Measurements from ENCODE around the gene DHFR. TPM values are rescaled to one million over a fixed set of nuclear protein-coding genes. Genes with fewer than 3 reads are reported as not detected.
A peak's percentile ranks its signal among the peaks of the same experiment; 100 is the strongest.

The DHFR gene
- total and polyA plus RNA-seq, 4 donors = 41.2 to 58.9 (median 45.1) TPM

GRCh38 chr5:80689627-80690026 lies 34.8 kb upstream of the DHFR start:
- Histone ChIP-seq H3K27me3 (ENCODE audit: control insufficient read depth, insufficient read depth, low read length) (no peaks in the 10 kb centered on the region), H3K4me3 (ENCODE audit: low read depth, low read length) (no peak overlapping the region), H3K9me3 (ENCODE audit: control insufficient read depth, insufficient read depth, low read length) (no peaks in the 10 kb centered on the region), H3K27ac (ENCODE audit: low read depth, low read length) (no peak overlapping the region), H3K4me1 (ENCODE audit: control insufficient read depth, insufficient read depth, low read length) (no peaks in the 10 kb centered on the region), H3K36me3 (ENCODE audit: control insufficient read depth, insufficient read depth, low read length) (peaks cover 3% of the 10 kb centered on the region)
- DNase-seq (ENCODE audit: low read depth in 4 of 6, low spot score in 6 of 6) = no peak
- 94% methylated on average over 2 of the region's 4 CpGs for WGBS (ENCODE audit: insufficient coverage)

GRCh38 chr5:80688648-80689420 lies 34.1 kb upstream of the DHFR start:
- no peak overlapping the region for H3K4me3 ChIP-seq (ENCODE audit: low read depth, low read length)
- peaks cover 3% of the 10 kb centered on the region for H3K36me3 ChIP-seq (ENCODE audit: control insufficient read depth, insufficient read depth, low read length)
- H3K27ac ChIP-seq (ENCODE audit: low read depth, low read length) = no peak overlapping the region
- no peak for DNase-seq (ENCODE audit: low read depth in 4 of 6, low spot score in 6 of 6)
- H3K27me3 ChIP-seq (ENCODE audit: control insufficient read depth, insufficient read depth, low read length) = no peaks in the 10 kb centered on the region
- WGBS (ENCODE audit: insufficient coverage) = 100% methylated on average over 1 of the region's 4 CpGs
- no peaks in the 10 kb centered on the region for H3K4me1 ChIP-seq (ENCODE audit: control insufficient read depth, insufficient read depth, low read length)
- no peaks in the 10 kb centered on the region for H3K9me3 ChIP-seq (ENCODE audit: control insufficient read depth, insufficient read depth, low read length)

- DNase-seq (ENCODE audit: low read depth in 4 of 6, low spot score in 6 of 6) = peak in 5 of 6 donors; percentile 7 to 74 (median 24)
- H3K27me3 ChIP-seq (ENCODE audit: control insufficient read depth, insufficient read depth, low read length) = no peaks in the 10 kb centered on the region
- H3K27ac ChIP-seq (ENCODE audit: low read depth, low read length) = no peak overlapping the region
Measured at GRCh38 chr5:80686757-80687156, 32.0 kb upstream of the DHFR start.

GRCh38 chr5:80676706-80677105 lies 21.9 kb upstream of the DHFR start:
- Histone ChIP-seq H3K27me3 (ENCODE audit: control insufficient read depth, insufficient read depth, low read length) (no peaks in the 10 kb centered on the region), H3K4me3 (ENCODE audit: low read depth, low read length) (no peak overlapping the region), H3K36me3 (ENCODE audit: control insufficient read depth, insufficient read depth, low read length) (peaks cover 8% of the 10 kb centered on the region), H3K27ac (ENCODE audit: low read depth, low read length) (no peak overlapping the region), H3K9me3 (ENCODE audit: control insufficient read depth, insufficient read depth, low read length) (no peaks in the 10 kb centered on the region), H3K4me1 (ENCODE audit: control insufficient read depth, insufficient read depth, low read length) (no peaks in the 10 kb centered on the region)
- no peak for DNase-seq (ENCODE audit: low read depth in 4 of 6, low spot score in 6 of 6)
- WGBS (ENCODE audit: insufficient coverage) = 94% methylated on average over 5 of the region's 6 CpGs

More at GRCh38 chr5:80686757-80687156, 32.0 kb upstream of the DHFR start:
- Histone ChIP-seq H3K4me1 (ENCODE audit: control insufficient read depth, insufficient read depth, low read length) (no peaks in the 10 kb centered on the region), H3K36me3 (ENCODE audit: control insufficient read depth, insufficient read depth, low read length) (peaks cover 3% of the 10 kb centered on the region), H3K4me3 (ENCODE audit: low read depth, low read length) (no peak overlapping the region), H3K9me3 (ENCODE audit: control insufficient read depth, insufficient read depth, low read length) (no peaks in the 10 kb centered on the region)

- H3K27ac ChIP-seq (ENCODE audit: low read depth, low read length) = no peak overlapping the region
- no peaks in the 10 kb centered on the region for H3K9me3 ChIP-seq (ENCODE audit: control insufficient read depth, insufficient read depth, low read length)
- DNase-seq (ENCODE audit: low read depth in 4 of 6, low spot score in 6 of 6) = peak in 5 of 6 donors; percentile 38 to 89 (median 64)
- H3K4me3 ChIP-seq (ENCODE audit: low read depth, low read length) = no peak overlapping the region
- peaks cover 20% of the 10 kb centered on the region for H3K36me3 ChIP-seq (ENCODE audit: control insufficient read depth, insufficient read depth, low read length)
- no peaks in the 10 kb centered on the region for H3K4me1 ChIP-seq (ENCODE audit: control insufficient read depth, insufficient read depth, low read length)
- WGBS (ENCODE audit: insufficient coverage) = no CpG with 5 or more reads among the region's 7 CpGs
- no peaks in the 10 kb centered on the region for H3K27me3 ChIP-seq (ENCODE audit: control insufficient read depth, insufficient read depth, low read length)
Measured at GRCh38 chr5:80672140-80672736, 17.5 kb upstream of the DHFR start.

DNA sequence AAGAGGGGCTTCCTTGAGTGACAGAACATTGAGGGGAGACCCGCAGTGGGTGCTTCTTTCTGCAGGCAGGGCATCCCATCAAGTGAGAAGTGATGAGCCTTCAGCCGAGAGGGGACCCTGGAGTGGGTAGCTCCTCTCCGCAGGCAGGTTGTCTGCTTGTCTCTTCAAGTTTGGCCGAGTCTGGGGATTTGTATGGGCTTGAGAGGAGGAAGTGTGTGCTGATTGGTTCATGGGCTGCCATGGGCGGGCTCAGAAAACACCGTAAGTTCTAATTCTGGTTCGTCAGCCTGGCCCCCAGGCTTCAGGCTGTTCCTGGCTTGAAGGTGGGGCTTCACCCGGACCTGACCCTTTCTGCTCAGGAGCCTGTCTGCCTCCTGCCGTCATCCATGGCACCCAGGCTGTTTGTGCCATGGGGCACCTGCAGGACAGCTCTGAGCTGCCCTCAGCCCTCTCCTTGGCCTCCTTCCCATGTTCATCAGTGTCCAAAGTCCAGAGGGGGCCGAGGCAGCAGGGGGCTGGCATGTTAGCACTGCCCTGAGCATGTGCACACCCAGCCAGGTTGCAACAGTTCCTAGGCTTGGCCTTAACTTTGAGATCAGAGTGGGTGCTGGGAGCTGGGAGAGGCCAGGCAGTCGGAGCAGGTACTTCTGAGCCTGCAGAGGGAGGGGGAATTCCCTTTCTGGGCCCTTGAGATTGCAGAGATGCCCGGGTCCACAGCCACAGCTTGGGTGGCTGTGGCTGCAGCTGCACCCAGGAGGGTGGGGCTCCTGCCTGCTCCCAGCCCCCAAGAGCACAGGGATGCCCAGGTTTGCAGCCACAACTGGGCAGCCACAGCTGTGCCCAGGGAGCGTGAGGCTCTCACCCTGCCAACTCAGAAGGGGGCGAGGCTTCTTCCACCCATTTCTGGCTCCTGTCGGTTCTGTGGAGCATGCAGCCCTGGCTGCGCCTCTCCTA lies 13.5 kb upstream of the DHFR start:
- Histone ChIP-seq H3K27me3 (ENCODE audit: control insufficient read depth, insufficient read depth, low read length) (no peaks in the 10 kb centered on the region), H3K36me3 (ENCODE audit: control insufficient read depth, insufficient read depth, low read length) (peaks cover 20% of the 10 kb centered on the region), H3K4me3 (ENCODE audit: low read depth, low read length) (no peak overlapping the region), H3K4me1 (ENCODE audit: control insufficient read depth, insufficient read depth, low read length) (no peaks in the 10 kb centered on the region), H3K9me3 (ENCODE audit: control insufficient read depth, insufficient read depth, low read length) (no peaks in the 10 kb centered on the region), H3K27ac (ENCODE audit: low read depth, low read length) (no peak overlapping the region)
- no peak for DNase-seq (ENCODE audit: low read depth in 4 of 6, low spot score in 6 of 6)
- WGBS (ENCODE audit: insufficient coverage) = 83% methylated on average over 16 of the region's 16 CpGs

- no peak overlapping the region for H3K4me3 ChIP-seq (ENCODE audit: low read depth, low read length)
- no peaks in the 10 kb centered on the region for H3K9me3 ChIP-seq (ENCODE audit: control insufficient read depth, insufficient read depth, low read length)
- no peak for DNase-seq (ENCODE audit: low read depth in 4 of 6, low spot score in 6 of 6)
- peaks cover 17% of the 10 kb centered on the region for H3K36me3 ChIP-seq (ENCODE audit: control insufficient read depth, insufficient read depth, low read length)
- no peak overlapping the region for H3K27ac ChIP-seq (ENCODE audit: low read depth, low read length)
- WGBS (ENCODE audit: insufficient coverage) = 98% methylated on average over 8 of the region's 8 CpGs
- no peaks in the 10 kb centered on the region for H3K27me3 ChIP-seq (ENCODE audit: control insufficient read depth, insufficient read depth, low read length)
- no peaks in the 10 kb centered on the region for H3K4me1 ChIP-seq (ENCODE audit: control insufficient read depth, insufficient read depth, low read length)
Measured at GRCh38 chr5:80667384-80667783, 12.6 kb upstream of the DHFR start.

DNA sequence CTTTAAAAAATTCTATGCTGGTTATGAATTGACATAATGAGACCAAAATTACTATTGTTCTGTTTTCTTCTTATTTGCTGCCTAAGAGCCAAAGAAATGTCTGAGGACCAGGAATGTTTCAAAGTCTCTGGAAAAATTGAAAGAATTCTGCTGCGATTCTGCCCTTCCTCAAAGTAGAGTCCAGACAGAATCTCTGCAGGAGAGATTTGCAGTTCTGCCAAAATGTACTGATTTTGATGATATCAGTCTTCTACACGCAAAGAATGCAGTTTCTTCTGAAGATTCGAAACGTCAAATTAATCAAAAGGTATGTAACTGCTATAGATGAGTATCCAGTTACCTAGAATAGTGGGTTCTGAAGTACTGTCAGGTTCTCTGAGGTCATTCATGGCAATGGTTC lies 10.3 kb upstream of the DHFR start:
- no peak overlapping the region for H3K27ac ChIP-seq (ENCODE audit: low read depth, low read length)
- H3K9me3 ChIP-seq (ENCODE audit: control insufficient read depth, insufficient read depth, low read length) = no peaks in the 10 kb centered on the region
- DNase-seq (ENCODE audit: low read depth in 4 of 6, low spot score in 6 of 6) = no peak
- no peaks in the 10 kb centered on the region for H3K27me3 ChIP-seq (ENCODE audit: control insufficient read depth, insufficient read depth, low read length)
- WGBS (ENCODE audit: insufficient coverage) = 95% methylated on average over 4 of the region's 4 CpGs
- peaks cover 21% of the 10 kb centered on the region for H3K36me3 ChIP-seq (ENCODE audit: control insufficient read depth, insufficient read depth, low read length)
- H3K4me3 ChIP-seq (ENCODE audit: low read depth, low read length) = no peak overlapping the region
- no peaks in the 10 kb centered on the region for H3K4me1 ChIP-seq (ENCODE audit: control insufficient read depth, insufficient read depth, low read length)

- H3K9me3 ChIP-seq (ENCODE audit: control insufficient read depth, insufficient read depth, low read length) = no peaks in the 10 kb centered on the region
- WGBS (ENCODE audit: insufficient coverage) = no CpG with 5 or more reads among the region's 1 CpG
- no peak for DNase-seq (ENCODE audit: low read depth in 4 of 6, low spot score in 6 of 6)
- no peaks in the 10 kb centered on the region for H3K27me3 ChIP-seq (ENCODE audit: control insufficient read depth, insufficient read depth, low read length)
- no peaks in the 10 kb centered on the region for H3K4me1 ChIP-seq (ENCODE audit: control insufficient read depth, insufficient read depth, low read length)
- peaks cover 24% of the 10 kb centered on the region for H3K36me3 ChIP-seq (ENCODE audit: control insufficient read depth, insufficient read depth, low read length)
- H3K27ac ChIP-seq (ENCODE audit: low read depth, low read length) = no peak overlapping the region
- H3K4me3 ChIP-seq (ENCODE audit: low read depth, low read length) = no peak overlapping the region
Measured at GRCh38 chr5:80662108-80662507, 7.3 kb upstream of the DHFR start.
